ENCODE measurements around the gene PEAR1.

Gene PEAR1

GRCh38 chr1:156893048-156893953 lies at the start of gene PEAR1:
Gene PEAR1, plus strand, starts transcription at chr1:156893718. Its CDS starts 10,209 bp downstream, at chr1:156903927.
- FAIRE-seq = no peak

- FAIRE-seq = no peak
Observed at GRCh38 chr1:156844102-156844501, 49.4 kb upstream of the PEAR1 start.

DNA sequence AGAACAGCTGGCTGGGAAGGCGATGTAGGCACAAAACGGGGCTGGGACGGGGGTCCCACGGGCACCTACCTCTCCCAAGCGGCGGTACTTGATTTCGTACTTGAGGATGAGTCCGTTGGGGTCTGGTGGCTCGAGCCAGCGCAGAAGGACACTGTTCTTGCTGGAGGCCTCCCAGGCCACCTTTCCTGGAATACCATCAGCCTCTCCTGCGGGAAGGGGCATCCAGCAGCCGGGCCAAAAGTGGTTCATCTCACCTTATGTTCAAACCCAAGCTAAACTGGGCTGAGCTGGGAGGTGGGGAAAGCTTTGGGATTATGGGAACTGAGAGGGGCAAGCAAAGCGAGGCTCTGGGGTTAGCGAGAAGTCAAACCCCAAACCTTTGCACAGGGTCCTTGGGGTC lies 48.9 kb upstream of the PEAR1 start:
- FAIRE-seq = no peak

DNA sequence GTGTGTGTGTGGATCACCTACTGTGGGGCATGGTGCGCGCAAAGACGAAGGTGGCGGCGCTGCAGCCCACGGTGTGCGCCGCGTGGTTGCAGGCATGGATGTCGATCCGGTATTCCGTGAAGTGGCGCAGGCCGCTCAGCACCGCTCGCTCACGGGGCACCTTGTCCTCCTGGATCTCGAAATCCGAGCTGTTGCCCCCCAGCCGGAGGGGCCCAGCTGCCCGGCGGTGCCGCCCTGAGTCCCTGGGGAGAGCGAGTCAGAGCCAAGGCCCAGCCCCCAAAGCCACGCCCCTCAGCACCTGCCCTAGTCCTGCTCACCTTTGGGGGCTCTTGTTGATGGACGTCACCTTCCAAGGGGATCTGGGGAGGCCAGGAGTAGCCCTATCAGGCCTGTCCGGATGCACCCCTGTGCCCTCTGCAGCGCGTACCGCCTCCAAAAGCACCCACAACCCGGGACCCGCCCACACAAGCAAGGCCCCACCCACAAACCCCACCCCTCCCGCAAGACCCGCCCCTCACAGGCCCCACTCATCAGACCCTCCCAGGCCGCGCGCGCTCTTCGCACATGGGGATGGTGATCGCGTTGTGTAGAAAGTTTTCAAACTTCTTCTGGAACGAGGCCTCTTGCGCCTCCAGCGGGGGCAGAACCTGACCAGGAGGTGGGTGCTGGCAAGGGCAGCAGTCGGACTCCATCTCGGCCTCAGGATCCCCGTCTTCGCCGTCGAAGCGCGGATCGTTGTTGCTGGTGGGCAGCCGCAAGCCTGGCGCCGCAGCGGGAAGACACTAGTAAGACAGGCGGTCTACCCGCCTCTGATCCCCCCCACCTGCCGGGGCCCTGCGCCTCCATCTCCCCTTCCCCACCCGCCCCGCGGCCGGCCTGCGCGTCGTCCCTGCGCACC lies 48.2 kb upstream of the PEAR1 start:
- FAIRE-seq = no peak

- FAIRE-seq = no peak
Observed at GRCh38 chr1:156845953-156846545, 47.5 kb upstream of the PEAR1 start.

GRCh38 chr1:156846643-156847042 lies 46.9 kb upstream of the PEAR1 start:
- no peak for FAIRE-seq

- no peak for FAIRE-seq
Observed at GRCh38 chr1:156847591-156848460, 45.7 kb upstream of the PEAR1 start.

GRCh38 chr1:156848461-156849150 lies 44.9 kb upstream of the PEAR1 start:
- FAIRE-seq = no peak

DNA sequence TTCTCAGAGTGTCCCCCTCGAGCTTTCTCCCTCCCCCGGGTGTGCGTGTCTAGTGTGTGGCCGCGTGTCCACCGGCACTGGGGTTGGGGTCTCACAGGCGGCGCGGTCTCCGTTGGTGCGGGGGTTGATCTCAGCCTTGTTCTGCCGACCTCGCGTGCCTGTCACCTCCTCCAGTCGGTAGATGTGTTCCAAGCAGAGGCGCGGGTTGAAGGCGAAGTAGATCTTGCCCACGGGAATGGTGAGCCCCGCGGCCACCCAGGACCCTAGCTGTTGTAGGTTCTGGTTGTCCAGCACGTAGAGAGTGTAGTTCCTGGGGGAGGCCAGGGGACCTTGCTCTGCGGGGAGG lies 44.4 kb upstream of the PEAR1 start:
- FAIRE-seq = no peak

GRCh38 chr1:156851779-156852417 lies 41.6 kb upstream of the PEAR1 start:
- FAIRE-seq = no peak

DNA sequence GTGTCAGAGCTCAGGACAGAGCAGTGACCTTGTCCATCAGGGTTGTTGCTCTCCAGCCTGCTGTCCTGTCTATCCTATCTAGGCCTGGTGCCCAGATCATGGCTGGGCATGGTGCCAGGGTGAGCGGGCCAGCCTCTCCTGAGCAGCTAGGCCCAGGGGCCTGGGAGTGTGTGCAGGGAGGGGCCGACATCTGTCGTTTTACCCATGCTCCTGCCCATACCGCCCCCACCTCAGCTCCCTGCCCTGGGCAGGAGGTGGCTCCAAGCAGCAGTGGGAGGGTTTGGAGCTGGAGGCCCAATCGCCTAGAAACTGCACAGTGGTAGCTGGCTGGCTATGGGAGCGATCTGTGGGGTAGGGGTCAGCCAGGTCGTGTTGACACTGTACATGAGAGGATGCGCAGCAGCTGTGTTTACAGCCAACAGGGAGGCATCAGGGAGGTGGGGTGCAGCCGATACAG lies 41.1 kb upstream of the PEAR1 start:
- FAIRE-seq = no peak

DNA sequence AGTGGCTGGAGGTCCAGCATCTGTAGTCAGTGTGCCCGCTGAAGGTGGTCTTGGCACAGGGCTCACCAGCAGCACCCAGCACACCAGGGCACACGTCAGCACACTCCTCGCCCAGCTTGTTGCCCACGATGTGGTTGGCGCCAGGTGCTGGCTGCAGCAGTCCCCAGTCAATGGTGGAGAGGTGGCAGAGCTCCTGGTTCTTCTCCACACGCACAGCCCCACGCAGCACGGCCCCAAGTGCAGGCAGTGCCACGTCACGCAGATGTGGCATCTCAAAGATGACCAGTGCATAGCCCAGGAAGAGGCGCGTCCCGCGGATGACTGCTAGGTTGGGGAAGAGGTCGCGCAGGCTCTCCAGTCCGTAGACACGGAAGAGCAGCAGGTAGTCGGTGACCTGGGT lies 39.8 kb upstream of the PEAR1 start:
- no peak for FAIRE-seq

DNA sequence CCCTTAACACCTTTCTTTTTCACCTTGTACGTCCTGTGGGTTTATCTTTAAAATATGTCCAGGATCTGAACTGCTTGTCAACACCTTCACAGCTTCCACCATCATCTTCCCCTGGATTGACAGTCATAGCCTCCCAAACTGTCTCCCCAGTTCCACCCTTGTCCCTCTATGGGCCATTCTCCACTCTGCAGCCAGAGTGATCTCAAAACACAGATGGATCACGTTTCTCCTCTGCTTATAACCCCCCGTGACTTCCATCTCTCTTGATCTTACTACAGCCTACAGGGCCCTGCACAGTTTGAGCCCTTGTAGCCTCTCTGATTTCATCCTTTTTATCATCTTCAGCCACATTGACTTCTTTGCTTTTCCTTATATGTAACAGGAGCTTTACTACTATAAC lies 38.9 kb upstream of the PEAR1 start:
- FAIRE-seq = no peak

GRCh38 chr1:156856282-156856785 lies 37.2 kb upstream of the PEAR1 start:
- no peak for FAIRE-seq

GRCh38 chr1:156857532-156857931 lies 36.0 kb upstream of the PEAR1 start:
- no peak for FAIRE-seq

DNA sequence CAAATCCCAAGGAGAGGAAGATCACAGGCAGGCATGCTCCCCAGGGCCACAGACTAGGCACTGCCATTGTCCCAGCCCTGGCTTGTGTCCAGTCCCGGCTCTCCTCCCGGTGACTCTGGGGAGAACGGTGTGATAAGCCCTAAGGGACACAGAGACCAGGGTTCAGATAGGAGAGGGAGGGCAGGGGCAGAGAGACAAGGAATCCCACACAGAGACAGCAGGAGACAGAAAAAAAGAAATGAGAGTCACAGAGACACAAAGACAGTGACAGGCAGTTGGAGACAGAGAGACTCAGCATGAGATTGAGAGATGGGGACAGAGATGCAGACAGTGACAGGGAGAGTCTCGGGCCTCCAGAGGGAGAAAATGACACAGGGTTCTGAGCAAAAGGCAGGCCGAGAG lies 35.0 kb upstream of the PEAR1 start:
- FAIRE-seq = no peak

- FAIRE-seq = no peak
Observed at GRCh38 chr1:156858959-156859522, 34.5 kb upstream of the PEAR1 start, which contains the start of gene INSRR. Gene INSRR, minus strand, starts transcription at chr1:156859117. Its CDS starts 496 bp downstream, at chr1:156858621.

DNA sequence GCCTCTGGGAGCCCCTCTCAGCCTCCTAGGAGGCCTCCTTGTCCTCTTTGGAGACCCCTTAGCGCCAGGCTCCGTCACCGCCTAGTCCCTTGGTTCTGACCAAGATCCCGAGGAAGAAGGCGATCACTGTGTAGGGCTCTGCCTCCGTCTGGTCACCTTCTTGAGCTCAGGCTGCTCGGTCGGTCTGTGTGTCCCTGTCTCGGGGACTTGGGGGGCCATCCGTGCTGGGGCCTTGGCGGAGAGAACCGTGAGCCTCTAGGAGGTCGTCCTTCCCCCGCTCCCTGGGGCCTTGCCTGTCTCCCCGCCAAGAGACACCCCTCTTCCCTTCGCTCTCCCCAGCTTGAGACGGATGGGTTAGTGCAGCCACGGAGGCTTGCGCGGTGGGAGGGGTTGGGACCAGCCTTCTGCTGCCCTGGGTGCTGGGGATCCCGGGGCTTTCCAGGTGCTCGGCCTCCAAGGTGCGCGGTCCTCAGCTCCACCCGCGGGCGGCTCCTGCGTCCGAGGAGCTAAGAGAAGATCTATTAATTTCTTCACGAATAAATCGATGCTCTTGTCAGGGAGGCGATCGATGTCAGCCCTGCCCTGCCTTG lies 33.9 kb upstream of the PEAR1 start:
- no peak for FAIRE-seq

GRCh38 chr1:156860113-156860627 lies 33.3 kb upstream of the PEAR1 start:
- FAIRE-seq = no peak

Data from TTC549 (cell line).